K562 (cell line): Measurements from ENCODE around the gene SMAD4. TPM values are rescaled to one million over a fixed set of nuclear protein-coding genes. Genes with fewer than 3 reads are reported as not detected.
A peak's percentile ranks its signal among the peaks of the same experiment; 100 is the strongest.

Source experiments
- ARID1B ChIP-seq: fragments of 450-650 bp; IDR thresholded peaks from 2 replicates; pipeline ENCODE4 v1.6.1; 2016; ENCODE audit warnings: antibody characterized with exemption, mild to moderate bottlenecking, inconsistent platforms
- ATF1 ChIP-seq, 2 experiments: fragments of 450-650 bp in 1 of 2; IDR thresholded peaks; 2 replicates each; pipeline ENCODE4 v1.6.1; 2016; ENCODE audit warnings: missing compliant biosample characterization in 1 of 2, missing genetic modification characterization in 1 of 2
- CBFA2T2 ChIP-seq: fragments of 450-650 bp; conservative IDR thresholded peaks from 2 replicates; pipeline ENCODE4 v1.6.1; 2017; ENCODE audit warnings: mild to moderate bottlenecking
- DNMT1 ChIP-seq: fragments of 450-650 bp; IDR thresholded peaks from 2 replicates; pipeline ENCODE4 v1.6.1; 2016; ENCODE audit warnings: antibody characterized with exemption, mild to moderate bottlenecking
- EP300 ChIP-seq: IDR thresholded peaks from 2 replicates; pipeline ENCODE4 v1.6.1; 2012; ENCODE audit warnings: low read length, improper control_type of control experiment
- FOXM1 ChIP-seq, 2 experiments: fragments of 450-650 bp in 1 of 2; sonication (generic) in 1 of 2; formaldehyde crosslinking in 1 of 2; IDR thresholded peaks; 2 replicates each; pipeline versions ENCODE4 v1.6.1 to v1.9.0; 2017 to 2022; ENCODE audit warnings: low read depth in 2 of 2, mild to moderate bottlenecking in 2 of 2, missing genetic modification reagents in 1 of 2, moderate library complexity in 1 of 2
- HDAC3 ChIP-seq: fragments of 450-650 bp; IDR thresholded peaks from 2 replicates; pipeline ENCODE4 v1.6.1; 2018; ENCODE audit warnings: borderline replicate concordance, mild to moderate bottlenecking, moderate library complexity; ENCODE audit not compliant: partially characterized antibody
- KLF13 ChIP-seq: fragments of 450-650 bp; IDR thresholded peaks from 2 replicates; pipeline ENCODE4 v1.6.1; 2016; ENCODE audit warnings: missing genetic modification characterization, low read depth, mild to moderate bottlenecking, missing compliant biosample characterization, moderate library complexity, borderline replicate concordance
- MCM2 ChIP-seq: fragments of 450-650 bp; IDR thresholded peaks from 2 replicates; pipeline ENCODE4 v1.6.1; 2017; ENCODE audit warnings: low read depth, mild to moderate bottlenecking
- MEIS2 ChIP-seq: fragments of 450-650 bp; IDR thresholded peaks from 2 replicates; pipeline ENCODE4 v1.6.1; 2014; ENCODE audit warnings: mild to moderate bottlenecking; ENCODE audit not compliant: partially characterized antibody
- MTA3 ChIP-seq: fragments of 450-650 bp; formaldehyde crosslinking; IDR thresholded peaks from 2 replicates; pipeline ENCODE4 v1.6.1; 2017; ENCODE audit warnings: mild to moderate bottlenecking, borderline replicate concordance
- NCOA1 ChIP-seq: fragments of 450-650 bp; IDR thresholded peaks from 2 replicates; pipeline ENCODE4 v1.6.1; 2016; ENCODE audit warnings: low read depth
- NCOR1 ChIP-seq: fragments of 450-650 bp; IDR thresholded peaks from 2 replicates; pipeline ENCODE4 v1.6.1; 2016; ENCODE audit warnings: mild to moderate bottlenecking, moderate library complexity
- PCBP1 ChIP-seq: fragments of 200-400 bp; formaldehyde crosslinking; IDR thresholded peaks from 2 replicates; pipeline ENCODE4 v1.6.1; 2018; ENCODE audit warnings: mild to moderate bottlenecking, low read depth, low read length; ENCODE audit not compliant: poor library complexity, severe bottlenecking
- PTBP1 ChIP-seq: fragments of 200-400 bp; formaldehyde crosslinking; IDR thresholded peaks from 2 replicates; pipeline ENCODE4 v1.6.1; 2017; ENCODE audit warnings: low read depth, low read length
- RAD51 ChIP-seq: fragments of 450-650 bp; IDR thresholded peaks from 2 replicates; pipeline ENCODE4 v1.7.1; 2016; ENCODE audit warnings: low read depth, mild to moderate bottlenecking, borderline replicate concordance
- RFX1 ChIP-seq: fragments of 450-650 bp; IDR thresholded peaks from 2 replicates; pipeline ENCODE4 v1.6.1; 2016; ENCODE audit warnings: mild to moderate bottlenecking, moderate library complexity
- SAP30 ChIP-seq: fragments of 200-600 bp; sonication (generic); IDR thresholded peaks from 2 replicates; pipeline ENCODE4 v1.6.1; 2012; ENCODE audit warnings: borderline replicate concordance, low read depth, mild to moderate bottlenecking, moderate library complexity, low read length, control low read depth, inconsistent platforms; ENCODE audit not compliant: insufficient read depth, poor library complexity, severe bottlenecking
- SIRT6 ChIP-seq: IDR thresholded peaks from one replicate; pipeline ENCODE4 v1.6.1; 2012; ENCODE audit warnings: low read depth, mild to moderate bottlenecking, control low read depth, inconsistent platforms, low read length, moderate library complexity
- TEAD4 ChIP-seq, 2 experiments: sonication (generic) in 1 of 2; formaldehyde crosslinking in 1 of 2; IDR thresholded peaks; 2 replicates each; pipeline versions ENCODE4 v1.6.1 to v1.8.0; 2012 to 2022; ENCODE audit warnings: borderline replicate concordance in 1 of 2, inconsistent platforms in 1 of 2, low read length in 1 of 2, mild to moderate bottlenecking in 1 of 2, missing genetic modification reagents in 1 of 2
- ZBTB7A ChIP-seq: IDR thresholded peaks from 2 replicates; pipeline ENCODE4 v1.6.1; 2011; ENCODE audit warnings: low read depth, mild to moderate bottlenecking, low read length, moderate library complexity, borderline replicate concordance; ENCODE audit not compliant: control insufficient read depth
- ZKSCAN1 ChIP-seq: fragments of 150-350 bp; IDR thresholded peaks from 2 replicates; pipeline ENCODE4 v1.6.1; 2016; ENCODE audit warnings: low read depth, low read length
- ZNF311 ChIP-seq: fragments of 250-450 bp; sonication (Bioruptor Pico); IDR thresholded peaks from 2 replicates; pipeline ENCODE4 v1.4.0; 2020; ENCODE audit warnings: mild to moderate bottlenecking, moderate library complexity
- polyA plus RNA-seq, 8 experiments: library from polyadenylated mRNA; depleted of rRNA in 4 of 8; stranded (reverse) in 5 of 8; unstranded in 3 of 8; fragments of >200 nt; fragmentation: Nextera tagmentation in 2 of 8; fragmentation: Illumina TruSeq in 1 of 8; extraction: Ambion mirVana in 2 of 8; extraction: Trizol in 1 of 8; gene quantifications; 2 replicates each; pipeline versions ENCODE4 v1.2.1 to v1.2.3, GENCODE V29; 2011 to 2014; ENCODE audit warnings: inconsistent platforms in 1 of 8, missing spikeins in 1 of 8
- total RNA-seq, 7 experiments: library from RNA; depleted of rRNA in 6 of 7; stranded (reverse); fragments of >200 nt in 6 of 7; fragmentation: Illumina TruSeq in 2 of 7; extraction: Trizol in 2 of 7; gene quantifications; 2 replicates each; pipeline versions ENCODE4 v1.2.1 to v1.2.3, GENCODE V29; 2011 to 2021; ENCODE audit warnings: low replicate concordance in 1 of 7
- TF ChIP-seq, protein P1 (sequence below), 2 experiments: IDR thresholded peaks in 1 of 2; conservative IDR thresholded peaks in 1 of 2; 2 replicates each; pipeline ENCODE4 v1.6.1; 2016; ENCODE audit warnings: low read depth in 2 of 2, mild to moderate bottlenecking in 1 of 2, missing compliant biosample characterization in 1 of 2, missing genetic modification characterization in 1 of 2, moderate library complexity in 1 of 2
- TF ChIP-seq, protein P2 (sequence below): sonication (generic); formaldehyde crosslinking; IDR thresholded peaks from 2 replicates; pipeline ENCODE4 v1.9.0; 2022; ENCODE audit warnings: mild to moderate bottlenecking, missing genetic modification reagents

Gene SMAD4
- total and polyA plus RNA-seq, 9 of the 15 experiments (the other 6 are each of a cell fraction or from before 2014, with no cell fraction given), result 5.7 to 55.0 (median 39.4) TPM

DNA sequence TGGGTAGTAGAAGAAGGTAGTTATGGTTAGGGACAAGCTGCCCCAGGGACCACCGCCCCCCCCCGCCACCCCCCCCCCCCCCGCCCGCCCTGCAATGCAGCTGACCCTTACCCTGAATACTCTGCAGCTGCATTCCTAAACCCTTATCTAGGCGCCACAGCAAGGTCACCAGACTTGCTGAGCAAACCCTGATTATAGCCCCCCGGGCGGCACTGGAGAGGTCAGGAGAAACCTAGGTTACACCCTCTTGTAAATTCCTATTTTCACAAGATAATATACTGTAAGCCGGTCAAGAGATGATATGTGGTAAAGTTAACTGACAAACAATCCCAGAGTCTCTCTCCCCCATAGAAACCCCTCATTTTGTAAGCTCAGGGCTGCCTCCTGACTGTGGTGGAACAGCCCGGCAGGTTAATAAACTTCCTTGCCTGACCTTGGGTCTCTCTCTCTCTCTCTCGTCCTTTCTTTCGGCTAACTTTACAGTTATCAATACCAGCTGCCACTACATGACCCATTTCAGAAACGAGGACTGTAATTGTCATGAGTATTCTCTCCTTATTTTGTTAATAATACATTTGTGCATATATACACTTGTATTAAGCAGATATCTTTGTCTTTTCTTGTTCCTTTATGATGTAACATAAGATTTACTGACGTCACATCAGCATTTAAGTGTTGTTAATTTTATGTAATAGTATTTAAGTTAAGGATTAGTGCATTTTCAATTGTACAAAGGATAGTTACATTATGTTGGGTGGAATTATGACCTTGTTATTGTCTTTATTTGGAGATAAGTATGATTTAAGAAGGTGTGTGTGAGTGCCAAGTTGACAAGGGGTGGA, 22.8 kb upstream of the SMAD4 start (continued):
- TF ChIP-seq, protein P1, sequence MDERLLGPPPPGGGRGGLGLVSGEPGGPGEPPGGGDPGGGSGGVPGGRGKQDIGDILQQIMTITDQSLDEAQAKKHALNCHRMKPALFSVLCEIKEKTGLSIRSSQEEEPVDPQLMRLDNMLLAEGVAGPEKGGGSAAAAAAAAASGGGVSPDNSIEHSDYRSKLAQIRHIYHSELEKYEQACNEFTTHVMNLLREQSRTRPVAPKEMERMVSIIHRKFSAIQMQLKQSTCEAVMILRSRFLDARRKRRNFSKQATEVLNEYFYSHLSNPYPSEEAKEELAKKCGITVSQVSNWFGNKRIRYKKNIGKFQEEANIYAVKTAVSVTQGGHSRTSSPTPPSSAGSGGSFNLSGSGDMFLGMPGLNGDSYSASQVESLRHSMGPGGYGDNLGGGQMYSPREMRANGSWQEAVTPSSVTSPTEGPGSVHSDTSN (CRISPR knock-in tag; IDR thresholded peaks at IDR 0.05; ENCODE audit: low read depth), result no peak
- TF ChIP-seq, protein P1 (tag; conservative IDR thresholded peaks at IDR 0.05; ENCODE audit: low read depth), result 0 out of 2 replicates have a peak, but pooled peaks have one; percentile 2
- TF ChIP-seq SIRT6 (no peak), MTA3 (no peak), RFX1 (0 out of 2 replicates have a peak, but pooled peaks have one; percentile 16), KLF13 (no peak), ZNF311 (CRISPR knock-in tag) (no peak), FOXM1 (IDR thresholded peaks at IDR 0.05; ENCODE audit: low read depth) (peak; percentile 54), FOXM1 (CRISPR knock-in tag; IDR thresholded peaks at IDR 0.05; ENCODE audit: low read depth) (no peak), PTBP1 (no peak), ATF1 (CRISPR knock-in tag; IDR thresholded peaks at IDR 0.05) (no peak), ATF1 (tag; IDR thresholded peaks at IDR 0.05) (peak; percentile 78), ARID1B (peak; percentile 87), EP300 (peak; percentile 81), ZBTB7A (peak; percentile 75; the same call in 1 of the 2 replicates), TEAD4 (IDR thresholded peaks at IDR 0.05; ENCODE audit: low read length) (peak; percentile 88), TEAD4 (CRISPR knock-in tag; IDR thresholded peaks at IDR 0.05; ENCODE audit: borderline replicate concordance) (no peak), MEIS2 (peak; percentile 26), HDAC3 (peak; percentile 62), MCM2 (no peak), ZKSCAN1 (no peak), DNMT1 (no peak), PCBP1 (no peak), NCOR1 (peak; percentile 86), SAP30 (no peak), CBFA2T2 (peak; percentile 88), RAD51 (no peak), NCOA1 (no peak)
- TF ChIP-seq, protein P2, sequence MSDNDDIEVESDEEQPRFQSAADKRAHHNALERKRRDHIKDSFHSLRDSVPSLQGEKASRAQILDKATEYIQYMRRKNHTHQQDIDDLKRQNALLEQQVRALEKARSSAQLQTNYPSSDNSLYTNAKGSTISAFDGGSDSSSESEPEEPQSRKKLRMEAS (CRISPR knock-in tag), result no peak
